Brain microvascular endothelial cell (primary cell): ENCODE data around the gene HEBP1.
A peak's percentile ranks its signal among the peaks of the same experiment; 100 is the strongest.

Experiments used
- DNase-seq: peaks from one replicate; pipeline ENCODE4 v3.0.0-alpha.2; 2020
- H3K27ac ChIP-seq: fragments of 250-450 bp; sonication (Bioruptor Pico); 2 replicates; pipeline ENCODE4 v1.5.1; 2020; ENCODE audit warnings: mild to moderate bottlenecking, moderate library complexity
- H3K27me3 ChIP-seq: fragments of 250-450 bp; sonication (Bioruptor Pico); replicated peaks from 2 replicates; pipeline ENCODE4 v1.5.1; 2020; ENCODE audit warnings: mild to moderate bottlenecking
- H3K36me3 ChIP-seq: fragments of 250-450 bp; sonication (Bioruptor Pico); replicated peaks from 2 replicates; pipeline ENCODE4 v1.5.1; 2020; ENCODE audit warnings: mild to moderate bottlenecking
- H3K4me3 ChIP-seq: 2 replicates; pipeline ENCODE4 v1.5.1; 2011; ENCODE audit warnings: low read depth, mild to moderate bottlenecking, control low read depth, low read length, moderate library complexity
- CTCF ChIP-seq: IDR thresholded peaks from 2 replicates; pipeline ENCODE4 v1.5.1; 2011; ENCODE audit warnings: low read depth, mild to moderate bottlenecking, moderate library complexity, low read length, control low read depth, inconsistent platforms; ENCODE audit errors: missing control alignments
- in situ Hi-C: cut with HindIII; loops from 2 replicates; pipeline ENCODE4 v1.10.0; 2017; ENCODE audit warnings: low sequenced_read_pairs, low pct_ligation_motif_present

Gene HEBP1

DNA sequence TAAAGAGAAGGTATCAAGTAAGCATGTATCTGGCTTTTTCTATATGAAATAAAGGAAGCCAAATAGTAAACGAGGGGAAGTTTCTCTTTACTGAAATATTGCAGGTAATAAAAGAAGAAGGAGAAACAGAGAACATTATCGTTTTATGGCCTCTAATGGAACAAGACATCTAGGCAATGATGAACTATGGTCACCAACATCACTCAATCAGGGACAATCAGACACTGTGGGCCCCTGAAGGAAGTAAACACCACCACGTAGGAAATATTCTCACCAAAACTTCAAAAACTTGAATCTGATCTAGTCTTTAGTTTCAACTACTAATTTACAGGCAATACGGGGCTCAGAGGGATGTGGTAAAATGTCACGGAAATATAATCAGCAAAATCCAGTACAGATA is 15.9 kb downstream of the HEBP1 start:
- no peak for DNase-seq
- Histone ChIP-seq H3K4me3 (no peak overlapping the region), H3K27me3 (no peaks in the 10 kb centered on the region), H3K27ac (no peak overlapping the region), H3K36me3 (peaks cover 8% of the 10 kb centered on the region)
- no peak for TF ChIP-seq CTCF
- in situ Hi-C loops = loop anchor here (25.0 kb wide), 1 partner anchor 228 kb away; no protein-coding TSS in a partner anchor

GRCh38 chr12:12983420-12984035 is 16.5 kb downstream of the HEBP1 start:
- H3K36me3 ChIP-seq = peaks cover 7% of the 10 kb centered on the region
- DNase-seq = peak; percentile 49

GRCh38 chr12:12982331-12982730 is 17.7 kb downstream of the HEBP1 start:
- Histone ChIP-seq H3K27ac (no peak overlapping the region), H3K4me3 (no peak overlapping the region), H3K36me3 (peaks cover 7% of the 10 kb centered on the region), H3K27me3 (no peaks in the 10 kb centered on the region)
- DNase-seq = no peak
- in situ Hi-C loops = loop anchor here (25.0 kb wide), 1 partner anchor 230 kb away; no protein-coding TSS in a partner anchor
- TF ChIP-seq CTCF = no peak

More at GRCh38 chr12:12983420-12984035, 16.5 kb downstream of the HEBP1 start:
- peak; percentile 71 for TF ChIP-seq CTCF
- no peak overlapping the region for H3K27ac ChIP-seq
- H3K27me3 ChIP-seq = no peaks in the 10 kb centered on the region
- no peak overlapping the region for H3K4me3 ChIP-seq
- in situ Hi-C loops = loop anchor here (25.0 kb wide), 1 partner anchor 229 kb away; no protein-coding TSS in a partner anchor

DNA sequence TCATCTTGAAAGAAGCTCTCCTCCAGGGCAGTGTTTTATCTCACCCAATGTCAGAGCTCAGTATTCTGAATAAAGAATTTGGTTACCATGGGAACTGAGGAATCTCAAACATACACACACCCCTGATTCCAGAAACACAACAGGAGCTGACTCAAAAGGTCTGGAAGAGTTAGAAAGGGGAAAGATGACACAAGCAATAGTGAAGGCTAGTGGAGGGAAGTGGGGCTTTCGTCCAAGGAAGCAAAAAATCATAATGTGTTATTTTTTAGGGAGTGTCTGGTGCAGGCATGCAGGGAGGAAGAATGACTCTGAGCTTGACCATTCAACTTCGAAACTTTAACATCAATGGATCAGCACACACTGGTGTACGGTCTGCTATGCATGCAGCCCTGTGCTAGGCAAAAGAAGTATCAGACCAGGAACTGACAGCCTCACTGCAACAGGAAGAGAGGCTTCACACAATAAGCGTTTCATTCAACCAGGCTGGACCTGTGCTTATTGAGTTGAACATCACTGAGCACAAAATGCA is 20.3 kb downstream of the HEBP1 start:
- Histone ChIP-seq H3K27ac (peak overlapping the region; percentile 98), H3K27me3 (no peaks in the 10 kb centered on the region), H3K4me3 (no peak overlapping the region), H3K36me3 (peaks cover 5% of the 10 kb centered on the region)
- in situ Hi-C loops = loop anchor here (25.0 kb wide), 1 partner anchor 233 kb away; no protein-coding TSS in a partner anchor
- DNase-seq = peak; percentile 95
- no peak for TF ChIP-seq CTCF

GRCh38 chr12:12979126-12979525 is 20.9 kb downstream of the HEBP1 start:
- in situ Hi-C loops = loop anchor here (25.0 kb wide), 1 partner anchor 233 kb away; no protein-coding TSS in a partner anchor
- TF ChIP-seq CTCF = no peak
- H3K27me3 ChIP-seq = no peaks in the 10 kb centered on the region
- peak overlapping the region; percentile 98 for H3K27ac ChIP-seq
- DNase-seq = peak; percentile 61
- H3K4me3 ChIP-seq = no peak overlapping the region
- H3K36me3 ChIP-seq = peaks cover 6% of the 10 kb centered on the region
